ENCODE data around the gene TMEM131L. TPM values are rescaled to one million over a fixed set of nuclear protein-coding genes. Genes with fewer than 3 reads are reported as not detected.
"Not testable (repeated sequence)": the region's sequence is repeated elsewhere in the genome, so short reads cannot be mapped to it uniquely, and the experiment has no call there.

TMEM131L gene
- total RNA-seq, 4 donors from 2014 or later = 17.7 to 43.9 (median 24.8) TPM

DNA sequence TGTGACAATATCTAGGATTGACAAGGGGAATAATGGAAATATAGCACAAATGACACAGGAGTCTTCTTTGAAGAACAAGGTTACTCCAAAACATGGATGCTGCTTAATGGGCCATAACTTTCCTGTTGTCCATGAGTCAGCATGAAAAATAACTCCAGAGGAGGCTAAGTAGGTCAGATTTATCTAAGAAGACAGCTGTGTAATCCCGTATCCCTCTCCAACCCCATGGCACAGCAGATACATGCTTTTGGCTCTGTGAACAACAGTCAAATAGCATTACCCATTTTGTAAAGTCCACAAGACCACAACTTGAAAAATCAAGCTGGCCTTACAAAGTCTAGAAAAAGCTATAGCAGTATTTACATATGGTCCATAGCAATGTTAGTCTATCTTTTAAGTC, 2.1 kb upstream of the TMEM131L start:
- no peak for TF ChIP-seq CTCF (IDR thresholded peaks at IDR 0.05)
- DNase-seq (ENCODE audit: low spot score) = no peak
- ATAC-seq (ENCODE audit: low FRiP score) = no peak

GRCh38 chr4:153465140-153465539, 1.0 kb upstream of the TMEM131L start:
- TF ChIP-seq CTCF (IDR thresholded peaks at IDR 0.05) = no peak
- no peak for ATAC-seq (ENCODE audit: low FRiP score)

GRCh38 chr4:153465615-153466080, 512 bp upstream of the TMEM131L start:
- DNase-seq (ENCODE audit: low spot score) = no peak
- peak; percentile 44 for ATAC-seq (ENCODE audit: low FRiP score)
- TF ChIP-seq CTCF (IDR thresholded peaks at IDR 0.05) = no peak

More at GRCh38 chr4:153465140-153465539, 1.0 kb upstream of the TMEM131L start:
- no peak for DNase-seq (ENCODE audit: low spot score)

GRCh38 chr4:153466949-153467896, 1.1 kb downstream of the TMEM131L start:
- DNase-seq (ENCODE audit: low spot score) (no peak), ATAC-seq (ENCODE audit: low FRiP score) (no peak)
- no peak for TF ChIP-seq CTCF (IDR thresholded peaks at IDR 0.05)

DNA sequence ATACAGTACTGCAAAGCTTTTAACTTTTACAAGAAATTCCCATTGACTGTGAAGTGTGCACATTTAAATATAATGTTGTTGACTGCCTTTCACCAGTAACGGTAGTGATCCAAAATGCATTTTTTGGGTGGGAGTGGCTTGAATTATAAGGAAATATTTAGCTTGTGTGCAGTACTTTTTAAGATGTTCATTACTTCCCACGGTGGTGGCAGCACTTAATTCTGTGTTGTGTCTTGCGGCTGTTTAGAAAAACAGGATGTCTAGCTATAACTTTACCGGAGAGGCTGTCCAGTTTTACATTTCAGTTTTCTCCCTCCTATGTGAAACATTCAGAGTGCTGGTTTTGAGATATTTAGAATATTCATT, 1.7 kb downstream of the TMEM131L start:
- DNase-seq (ENCODE audit: low spot score) (no peak), ATAC-seq (ENCODE audit: low FRiP score) (no peak)
- no peak for TF ChIP-seq CTCF (IDR thresholded peaks at IDR 0.05)

- TF ChIP-seq CTCF (IDR thresholded peaks at IDR 0.05) = no peak
- ATAC-seq (ENCODE audit: low FRiP score) (no peak), DNase-seq (ENCODE audit: low spot score) (no peak)
Observed at GRCh38 chr4:153468587-153468986, 2.4 kb downstream of the TMEM131L start.

- ATAC-seq (ENCODE audit: low FRiP score) = no peak
- no peak for DNase-seq (ENCODE audit: low spot score)
- TF ChIP-seq CTCF (IDR thresholded peaks at IDR 0.05) = no peak
Observed at GRCh38 chr4:153469031-153469430, 2.9 kb downstream of the TMEM131L start.

GRCh38 chr4:153471071-153471697, 5.0 kb downstream of the TMEM131L start:
- ATAC-seq (ENCODE audit: low FRiP score); DNase-seq (ENCODE audit: low spot score): not testable (repeated sequence)
